Measurements from ENCODE around the gene ZNF343. TPM values are rescaled to one million over a fixed set of nuclear protein-coding genes. Genes with fewer than 3 reads are reported as not detected.

The ZNF343 gene
- total and polyA plus RNA-seq, 2 of the 4 experiments (the other 2 are of a cell fraction) = 7.8 to 26.2 TPM

DNA sequence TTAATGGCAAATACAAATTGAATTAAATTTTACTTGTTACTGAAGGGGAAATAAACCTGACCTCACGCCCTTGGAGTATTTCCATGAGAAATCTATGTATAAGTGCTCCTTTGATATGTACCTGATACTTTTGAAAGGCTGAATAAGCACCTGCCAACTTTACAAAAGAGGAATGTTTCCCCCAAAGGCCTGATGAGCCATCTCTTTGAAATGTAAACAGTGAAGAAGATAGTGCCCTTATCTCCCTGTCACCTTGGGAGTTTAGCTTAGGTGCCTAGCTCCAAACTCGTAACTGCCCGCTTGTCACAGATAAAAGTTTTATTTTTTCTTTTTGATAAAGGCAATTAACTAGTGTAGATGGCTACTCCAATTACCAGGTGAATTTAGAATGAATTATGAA is 1.1 kb upstream of the ZNF343 start:
- dilution Hi-C loops (cut with HindIII; ENCODE audit: low sequenced_read_pairs, unreplicated experiment) (no loop called here), intact Hi-C loops (cut with micrococcal nuclease) (loop anchor here (2.0 kb wide), 1 partner anchor 15 kb away; no protein-coding TSS in a partner anchor), in situ Hi-C loops (cut with MboI; ENCODE audit: low sequenced_read_pairs) (loop anchor here (25.0 kb wide), 1 partner anchor 328 kb away; the partner anchor contains the start of genes PCED1A and VPS16)
- H3K9ac ChIP-seq (ENCODE audit: low read depth, low read length) = no peak overlapping the region
- no CpG with 5 or more reads among the region's 3 CpGs for WGBS, 2 experiments (ENCODE audit: extremely low coverage in 2 of 2, insufficient read length in 1 of 2)
- H2BK5ac ChIP-seq (ENCODE audit: low read depth, low read length, poor library complexity, severe bottlenecking) = no peak overlapping the region
- no peak for DNase-seq
- POLR2A ChIA-PET (ENCODE audit: unreplicated experiment) = no interaction called here
- H4K20me1 ChIP-seq (ENCODE audit: insufficient read depth, low read length) = no peaks in the 10 kb centered on the region
- CTCF ChIA-PET = no interaction called here
- H3K9me1 ChIP-seq (ENCODE audit: insufficient read depth, low read length) = peaks cover 3% of the 10 kb centered on the region
- H3K9me3 ChIP-seq (ENCODE audit: control insufficient read depth, insufficient read depth, low read length) = no peaks in the 10 kb centered on the region
- H2BK15ac ChIP-seq (ENCODE audit: low read depth, low read length) = no peak overlapping the region
- ATAC-seq (ENCODE audit: low read depth) = no peak
- peaks cover 2% of the 10 kb centered on the region; the same call in 1 of the 2 replicates for H3K4me1 ChIP-seq (ENCODE audit: control insufficient read depth, insufficient read depth, low read length)
- no peak overlapping the region for H2AK5ac ChIP-seq (ENCODE audit: low read depth, low read length)
- H3K56ac ChIP-seq (ENCODE audit: extremely low read depth, insufficient read depth, low read length) = no peak overlapping the region
- H3K79me1 ChIP-seq (ENCODE audit: low read depth in 1 of 2, low read length in 2 of 2) = peaks cover 5 to 26% of the 10 kb centered on the region in 2 experiments; a peak in 3 of 4 replicates
- H3K18ac ChIP-seq (ENCODE audit: low read depth, low read length) = no peak overlapping the region
- TF ChIP-seq, protein P1, sequence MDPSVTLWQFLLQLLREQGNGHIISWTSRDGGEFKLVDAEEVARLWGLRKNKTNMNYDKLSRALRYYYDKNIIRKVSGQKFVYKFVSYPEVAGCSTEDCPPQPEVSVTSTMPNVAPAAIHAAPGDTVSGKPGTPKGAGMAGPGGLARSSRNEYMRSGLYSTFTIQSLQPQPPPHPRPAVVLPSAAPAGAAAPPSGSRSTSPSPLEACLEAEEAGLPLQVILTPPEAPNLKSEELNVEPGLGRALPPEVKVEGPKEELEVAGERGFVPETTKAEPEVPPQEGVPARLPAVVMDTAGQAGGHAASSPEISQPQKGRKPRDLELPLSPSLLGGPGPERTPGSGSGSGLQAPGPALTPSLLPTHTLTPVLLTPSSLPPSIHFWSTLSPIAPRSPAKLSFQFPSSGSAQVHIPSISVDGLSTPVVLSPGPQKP (IDR thresholded peaks at IDR 0.05; ENCODE audit: borderline replicate concordance, low read depth, low read length) = no peak
- TF ChIP-seq POLR2A (IDR thresholded peaks at IDR 0.05; ENCODE audit: low read depth, low read length) = no peak
- TF ChIP-seq MAZ (IDR thresholded peaks at IDR 0.05; ENCODE audit: borderline replicate concordance, low read depth, low read length) = no peak
- no peak for TF ChIP-seq CEBPB (IDR thresholded peaks at IDR 0.05; ENCODE audit: low read depth, low read length)
- no peak for TF ChIP-seq CHD1 (IDR thresholded peaks at IDR 0.05; ENCODE audit: low read depth, low read length)
- no peak for TF ChIP-seq RAD21 (IDR thresholded peaks at IDR 0.05; ENCODE audit: low read length)
- TF ChIP-seq MAFK (IDR thresholded peaks at IDR 0.05; ENCODE audit: low read depth, low read length) = no peak
- TF ChIP-seq SMC3 (IDR thresholded peaks at IDR 0.05; ENCODE audit: low read depth, low read length) = no peak
- no peak for TF ChIP-seq MXI1 (IDR thresholded peaks at IDR 0.05; ENCODE audit: borderline replicate concordance, low read depth, low read length)
- H4K5ac ChIP-seq (ENCODE audit: low read depth, low read length) = no peak overlapping the region
- no TSS peak for BruUV-seq (replicated peaks)
- no peak overlapping the region for H2BK20ac ChIP-seq (ENCODE audit: low read depth, low read length)
- no peaks in the 10 kb centered on the region for H3K27me3 ChIP-seq (ENCODE audit: control insufficient read depth, insufficient read depth, low read length)
- H4K8ac ChIP-seq (ENCODE audit: low read depth in 2 of 2, low read length in 2 of 2) = peak overlapping the region; percentile 91 to 99
- no peak overlapping the region for H4K91ac ChIP-seq (ENCODE audit: insufficient read depth, low read depth, low read length)
- H3K27ac ChIP-seq (ENCODE audit: insufficient read depth, low read length) = no peak overlapping the region
- H3K4ac ChIP-seq (ENCODE audit: low read depth, low read length) = no peak overlapping the region
- no peak overlapping the region for H2AK9ac ChIP-seq (replicated peaks; ENCODE audit: low read depth, low read length, poor library complexity)
- H3K4me3 ChIP-seq (ENCODE audit: insufficient read depth, low read depth, low read length) = no peak overlapping the region
- H3K36me3 ChIP-seq (ENCODE audit: control insufficient read depth, insufficient read depth, low read length) = no peaks in the 10 kb centered on the region
- H3K14ac ChIP-seq (replicated peaks; ENCODE audit: low read depth, low read length) = no peak overlapping the region
- no peak overlapping the region for H3K23ac ChIP-seq (ENCODE audit: low read depth, low read length)
- H2AFZ ChIP-seq (replicated peaks; ENCODE audit: low read length, poor library complexity) = no peak overlapping the region
- no peak overlapping the region for H3K4me2 ChIP-seq (ENCODE audit: low read depth, low read length)
- H2BK120ac ChIP-seq (ENCODE audit: low read depth, low read length) = no peak overlapping the region

All from IMR-90 (cell line).